Testis (tissue), 2 donors: ENCODE measurements around the gene ZNF35.

Experiments
- POLR2A ChIP-seq: fragments of 450-650 bp; IDR thresholded peaks from one replicate; pipeline ENCODE4 v1.6.1; 2017; ENCODE audit warnings: antibody characterized with exemption, mild to moderate bottlenecking, moderate library complexity
- TF ChIP-seq, protein P1 (sequence below), 3 experiments: fragments of 450-650 bp in 2 of 3; fragments of 200-600 bp in 1 of 3; sonication (generic) in 1 of 3; IDR thresholded peaks; one replicate each; pipeline ENCODE4 v1.5.1; 2016 to 2019; ENCODE audit warnings: antibody characterized with exemption in 3 of 3, mild to moderate bottlenecking in 2 of 3, moderate library complexity in 1 of 3

DNA sequence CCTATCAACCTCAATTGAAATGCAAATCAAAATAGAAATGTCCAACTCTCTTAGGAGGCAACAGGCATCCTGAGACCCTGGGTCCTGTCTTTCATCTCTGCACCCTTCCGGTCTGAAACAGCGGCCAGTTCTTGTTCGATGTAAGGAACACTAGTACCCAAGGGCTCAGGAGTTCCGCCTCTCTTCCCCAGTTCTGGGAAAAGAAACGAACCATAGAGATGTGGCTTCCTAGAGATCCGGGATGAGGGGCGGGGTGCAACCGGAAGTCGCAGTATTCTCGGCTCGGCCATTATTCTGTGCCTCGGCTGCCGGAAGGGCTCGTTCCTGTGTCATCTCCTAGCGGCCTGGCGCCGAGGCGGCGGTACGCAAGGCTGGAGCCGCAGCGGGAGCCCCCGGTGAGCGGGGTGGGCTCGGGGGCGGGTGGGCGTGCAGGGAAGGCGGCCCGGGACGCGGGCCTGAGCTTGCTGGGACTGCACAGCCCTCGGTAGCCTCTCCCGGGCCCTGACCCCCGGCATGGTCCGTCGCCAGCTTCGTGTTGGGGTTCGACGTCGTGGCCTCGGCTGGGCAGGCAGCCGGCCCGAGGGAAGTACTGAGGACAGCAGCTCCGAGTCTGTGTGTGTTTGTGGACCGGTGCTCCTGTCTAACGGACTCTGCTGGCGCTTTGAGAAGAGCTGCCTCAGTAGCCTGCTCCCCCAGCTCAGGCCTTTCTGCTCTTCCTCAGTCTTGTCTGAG is 23.6 kb upstream of the ZNF35 start, which contains the start of gene ZNF197:
- TF ChIP-seq, protein P1, sequence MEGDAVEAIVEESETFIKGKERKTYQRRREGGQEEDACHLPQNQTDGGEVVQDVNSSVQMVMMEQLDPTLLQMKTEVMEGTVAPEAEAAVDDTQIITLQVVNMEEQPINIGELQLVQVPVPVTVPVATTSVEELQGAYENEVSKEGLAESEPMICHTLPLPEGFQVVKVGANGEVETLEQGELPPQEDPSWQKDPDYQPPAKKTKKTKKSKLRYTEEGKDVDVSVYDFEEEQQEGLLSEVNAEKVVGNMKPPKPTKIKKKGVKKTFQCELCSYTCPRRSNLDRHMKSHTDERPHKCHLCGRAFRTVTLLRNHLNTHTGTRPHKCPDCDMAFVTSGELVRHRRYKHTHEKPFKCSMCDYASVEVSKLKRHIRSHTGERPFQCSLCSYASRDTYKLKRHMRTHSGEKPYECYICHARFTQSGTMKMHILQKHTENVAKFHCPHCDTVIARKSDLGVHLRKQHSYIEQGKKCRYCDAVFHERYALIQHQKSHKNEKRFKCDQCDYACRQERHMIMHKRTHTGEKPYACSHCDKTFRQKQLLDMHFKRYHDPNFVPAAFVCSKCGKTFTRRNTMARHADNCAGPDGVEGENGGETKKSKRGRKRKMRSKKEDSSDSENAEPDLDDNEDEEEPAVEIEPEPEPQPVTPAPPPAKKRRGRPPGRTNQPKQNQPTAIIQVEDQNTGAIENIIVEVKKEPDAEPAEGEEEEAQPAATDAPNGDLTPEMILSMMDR (IDR thresholded peaks at IDR 0.05) = peak in 1 of 3 experiments; percentile 4
- TF ChIP-seq POLR2A = no peak
